Astrocyte of the cerebellum (primary cell): ENCODE results near the gene PAX5.

Source experiments
- DNase-seq: peaks from one replicate; pipeline ENCODE4 v3.0.0-alpha.2; 2011; ENCODE audit warnings: low read depth
- H3K4me3 ChIP-seq: 2 replicates; pipeline ENCODE4 v1.5.1; 2011; ENCODE audit warnings: mild to moderate bottlenecking, low read depth, low read length, moderate library complexity
- CTCF ChIP-seq: IDR thresholded peaks from 2 replicates; pipeline ENCODE4 v1.5.1; 2012; ENCODE audit warnings: low read length, low read depth, moderate library complexity, mild to moderate bottlenecking; ENCODE audit errors: missing control alignments
- in situ Hi-C: cut with HindIII; loops from 2 replicates; pipeline ENCODE4 v1.10.0; 2017; ENCODE audit warnings: low sequenced_read_pairs

PAX5 gene

DNA sequence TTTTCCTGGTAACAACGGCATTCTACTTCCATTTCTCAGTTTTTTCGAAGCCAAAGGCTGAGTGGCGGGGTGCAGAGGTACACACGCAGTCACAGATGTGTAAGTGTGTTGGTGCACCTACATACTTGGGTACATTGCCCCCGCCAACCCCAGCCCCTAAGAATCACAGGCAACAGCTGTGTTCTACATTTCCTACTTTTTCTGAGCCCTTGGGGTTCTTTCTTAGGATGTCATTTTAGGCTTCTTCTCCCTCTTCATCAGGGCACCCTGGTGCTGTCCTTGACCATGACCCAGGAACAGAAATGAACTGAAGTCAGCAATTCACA is 104.8 kb downstream of the PAX5 start:
- no peak for DNase-seq
- in situ Hi-C loops: no loop called here
- no peak overlapping the region for H3K4me3 ChIP-seq
- TF ChIP-seq CTCF: no peak

- no peak for TF ChIP-seq CTCF
- DNase-seq: peak; percentile 82
These were observed 105.3 kb downstream of the PAX5 start for GRCh38 chr9:36928670-36929349.

DNA sequence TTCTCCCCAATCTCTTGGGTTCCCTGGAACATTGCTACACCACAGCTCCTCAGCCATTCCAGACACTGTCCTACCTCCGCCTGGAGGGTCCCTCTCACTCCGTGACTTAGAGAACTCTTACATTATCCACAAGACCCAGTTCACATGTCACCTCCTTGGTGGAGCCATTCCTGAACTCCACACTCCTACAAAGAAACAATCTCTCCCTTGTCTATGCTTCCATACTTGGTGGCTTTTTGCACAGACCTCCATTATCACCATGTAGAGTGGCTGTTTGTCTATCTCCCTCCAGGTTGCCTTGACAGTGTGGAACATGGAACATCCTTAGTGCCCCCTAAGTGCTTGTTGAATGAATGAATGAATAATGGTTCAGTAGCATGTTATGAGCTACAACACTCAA is 105.9 kb downstream of the PAX5 start:
- no peak for DNase-seq
- TF ChIP-seq CTCF: no peak
- in situ Hi-C loops: no loop called here

More at GRCh38 chr9:36928670-36929349, 105.3 kb downstream of the PAX5 start:
- H3K4me3 ChIP-seq: no peak overlapping the region
- in situ Hi-C loops: no loop called here

GRCh38 chr9:36924757-36925432 is 109.2 kb downstream of the PAX5 start:
- no peak overlapping the region for H3K4me3 ChIP-seq
- no peak for TF ChIP-seq CTCF
- no peak for DNase-seq
- in situ Hi-C loops: no loop called here

More for the DNA sequence above, 105.9 kb downstream of the PAX5 start:
- H3K4me3 ChIP-seq: no peak overlapping the region

DNA sequence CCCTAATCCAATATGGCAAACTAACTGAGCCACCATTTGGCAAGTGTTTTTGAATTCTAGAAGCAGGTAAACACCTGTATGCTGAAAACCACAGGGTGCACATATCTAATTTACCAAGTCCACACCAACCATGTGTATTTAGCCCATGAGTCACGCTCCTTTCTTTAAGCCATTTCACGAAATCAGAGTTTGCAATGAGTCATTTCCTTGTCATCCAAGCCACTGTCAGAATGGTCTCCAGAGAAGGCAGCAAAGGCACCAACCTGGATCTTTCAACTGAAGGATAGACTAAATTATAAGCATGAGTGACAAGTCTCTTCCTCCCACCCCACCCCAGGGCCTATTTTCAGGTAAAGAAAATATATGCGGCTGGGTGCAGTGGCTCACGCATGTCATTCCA is 110.0 kb downstream of the PAX5 start:
- TF ChIP-seq CTCF: no peak
- in situ Hi-C loops: no loop called here
- H3K4me3 ChIP-seq: no peak overlapping the region
- peak; percentile 72 for DNase-seq

GRCh38 chr9:36923025-36923625 is 110.9 kb downstream of the PAX5 start:
- in situ Hi-C loops: no loop called here
- no peak for DNase-seq
- no peak overlapping the region for H3K4me3 ChIP-seq
- no peak for TF ChIP-seq CTCF
